RKO (cell line): ENCODE results near the gene RPS10.
A peak's percentile ranks its signal among the peaks of the same experiment; 100 is the strongest.
"Not testable (repeated sequence)": the region's sequence is repeated elsewhere in the genome, so short reads cannot be mapped to it uniquely, and the experiment has no call there.

ENCODE experiments used
- DNase-seq: peaks from one replicate; pipeline ENCODE4 v3.0.0-alpha.2; 2016; ENCODE audit warnings: low spot score

RPS10 gene

DNA sequence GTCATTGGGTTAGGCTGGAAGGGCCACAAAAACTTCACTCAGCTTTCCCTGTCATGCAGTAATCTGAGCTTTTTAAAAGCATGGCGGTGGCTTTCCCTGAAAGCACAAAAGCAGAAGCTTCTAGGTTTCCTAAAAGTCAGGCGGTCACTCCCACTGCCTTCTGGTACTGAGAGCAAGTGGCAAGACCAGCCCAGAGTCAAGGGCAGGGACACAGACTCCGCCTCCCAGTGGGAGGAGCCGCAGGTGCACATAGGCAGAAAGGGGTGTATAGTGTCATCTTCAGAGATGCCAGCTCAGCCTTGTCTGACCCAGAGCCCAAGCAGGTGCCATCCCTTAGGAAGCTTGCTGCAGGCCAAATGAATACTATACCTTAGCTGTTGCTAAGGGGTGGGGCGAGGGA lies 22.0 kb upstream of the RPS10 start:
- no peak for DNase-seq

- DNase-seq = no peak
Measured at GRCh38 chr6:34447386-34447785, 21.5 kb upstream of the RPS10 start.

GRCh38 chr6:34445313-34445860 lies 19.5 kb upstream of the RPS10 start:
- DNase-seq = no peak

- DNase-seq = no peak
Measured at GRCh38 chr6:34441526-34441925, 15.7 kb upstream of the RPS10 start.

DNA sequence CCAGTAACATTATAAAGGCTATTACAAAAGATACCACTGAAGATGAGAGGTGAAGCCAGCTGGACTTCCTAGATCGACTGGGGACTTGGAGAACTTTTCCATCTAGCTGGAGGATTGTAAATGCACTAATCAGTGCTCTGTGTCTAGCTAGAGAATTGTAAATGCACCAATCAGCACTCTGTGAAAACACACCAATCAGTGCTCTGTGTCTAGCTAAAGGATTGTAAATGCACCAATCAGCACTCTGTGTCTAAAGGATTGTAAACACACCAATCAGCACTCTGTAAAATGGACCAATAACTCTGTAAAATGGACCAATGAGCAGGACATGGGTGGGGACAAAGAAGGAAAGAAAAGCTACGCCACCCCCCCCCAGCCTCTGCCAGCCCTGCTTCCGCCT lies 13.6 kb upstream of the RPS10 start:
- DNase-seq = no peak

- no peak for DNase-seq
Measured at GRCh38 chr6:34438705-34439104, 12.8 kb upstream of the RPS10 start.

DNA sequence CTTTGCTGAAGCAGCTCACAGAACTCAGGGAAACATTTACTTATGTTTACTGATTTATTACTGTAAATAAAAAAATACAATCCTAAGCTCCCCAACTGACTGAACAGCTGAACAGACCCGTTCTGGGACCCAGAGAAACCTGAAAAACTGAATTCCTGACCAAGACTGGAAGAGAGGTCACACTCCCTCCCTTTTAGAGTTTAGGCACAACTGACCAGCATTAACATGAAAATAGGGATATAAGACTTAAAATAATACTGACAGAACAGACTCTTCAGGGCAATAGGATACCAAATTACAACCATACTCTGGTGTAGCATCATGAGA lies 11.7 kb upstream of the RPS10 start:
- no peak for DNase-seq

DNA sequence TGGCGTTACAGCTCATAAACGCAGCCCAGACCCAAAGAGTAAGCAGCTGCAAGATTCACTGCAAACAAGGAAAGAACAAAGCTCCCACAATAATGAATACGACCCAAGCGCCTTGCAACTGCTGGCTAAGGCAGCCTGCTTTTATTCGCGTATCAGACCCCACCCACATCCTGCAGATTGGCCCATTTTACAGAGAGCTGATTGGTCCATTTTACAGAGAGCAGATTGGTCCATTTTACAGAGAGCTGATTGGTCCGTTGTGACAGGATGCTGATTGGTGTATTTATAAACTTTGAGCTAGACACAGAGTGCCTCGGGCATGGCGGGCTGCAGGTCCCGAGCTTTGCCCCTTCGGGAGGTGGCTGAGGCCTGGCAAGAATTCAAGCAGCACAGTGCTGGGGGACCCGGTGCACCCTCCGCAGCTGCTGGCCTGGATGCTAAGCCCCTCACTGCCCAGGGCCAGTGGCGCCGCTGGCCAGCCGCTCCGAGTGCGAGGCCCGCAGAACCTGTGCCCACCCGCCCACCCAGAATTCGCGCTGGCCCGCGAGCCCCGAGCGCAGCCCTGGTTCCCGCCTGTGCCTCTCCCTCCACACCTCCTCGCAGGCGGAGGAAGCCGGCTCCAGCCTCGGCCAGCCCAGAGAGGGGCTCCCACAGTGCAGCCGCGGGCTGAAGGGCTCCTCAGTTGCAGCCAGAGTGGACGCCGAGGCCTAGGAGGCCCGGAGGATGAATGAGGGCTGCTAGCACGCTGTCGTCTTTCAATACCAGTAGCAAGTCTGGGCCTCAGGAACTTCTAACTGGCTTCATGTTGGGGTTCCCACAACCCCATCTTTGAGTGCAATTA lies 11.2 kb upstream of the RPS10 start:
- DNase-seq = no peak

- no peak for DNase-seq
Measured at GRCh38 chr6:34435916-34436315, 10.0 kb upstream of the RPS10 start.

DNA sequence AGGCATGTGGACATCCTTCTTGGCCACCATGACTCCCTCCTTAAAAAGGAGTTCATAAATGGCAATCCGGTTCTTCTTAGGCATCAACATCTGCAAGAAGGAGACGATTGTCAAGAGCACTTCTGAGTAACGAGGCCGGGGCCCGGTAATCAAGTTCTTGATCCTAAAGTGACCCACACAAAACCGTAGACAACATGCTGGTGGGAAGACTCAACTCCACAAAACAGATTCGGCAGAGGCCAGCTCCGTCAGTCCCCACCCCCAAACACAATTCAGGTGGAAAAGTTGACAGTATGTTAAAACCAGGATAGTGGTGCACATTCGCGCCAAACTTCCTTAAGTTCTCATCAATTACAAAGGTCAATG lies 754 bp downstream of the RPS10 start:
- peak; percentile 38 for DNase-seq

DNA sequence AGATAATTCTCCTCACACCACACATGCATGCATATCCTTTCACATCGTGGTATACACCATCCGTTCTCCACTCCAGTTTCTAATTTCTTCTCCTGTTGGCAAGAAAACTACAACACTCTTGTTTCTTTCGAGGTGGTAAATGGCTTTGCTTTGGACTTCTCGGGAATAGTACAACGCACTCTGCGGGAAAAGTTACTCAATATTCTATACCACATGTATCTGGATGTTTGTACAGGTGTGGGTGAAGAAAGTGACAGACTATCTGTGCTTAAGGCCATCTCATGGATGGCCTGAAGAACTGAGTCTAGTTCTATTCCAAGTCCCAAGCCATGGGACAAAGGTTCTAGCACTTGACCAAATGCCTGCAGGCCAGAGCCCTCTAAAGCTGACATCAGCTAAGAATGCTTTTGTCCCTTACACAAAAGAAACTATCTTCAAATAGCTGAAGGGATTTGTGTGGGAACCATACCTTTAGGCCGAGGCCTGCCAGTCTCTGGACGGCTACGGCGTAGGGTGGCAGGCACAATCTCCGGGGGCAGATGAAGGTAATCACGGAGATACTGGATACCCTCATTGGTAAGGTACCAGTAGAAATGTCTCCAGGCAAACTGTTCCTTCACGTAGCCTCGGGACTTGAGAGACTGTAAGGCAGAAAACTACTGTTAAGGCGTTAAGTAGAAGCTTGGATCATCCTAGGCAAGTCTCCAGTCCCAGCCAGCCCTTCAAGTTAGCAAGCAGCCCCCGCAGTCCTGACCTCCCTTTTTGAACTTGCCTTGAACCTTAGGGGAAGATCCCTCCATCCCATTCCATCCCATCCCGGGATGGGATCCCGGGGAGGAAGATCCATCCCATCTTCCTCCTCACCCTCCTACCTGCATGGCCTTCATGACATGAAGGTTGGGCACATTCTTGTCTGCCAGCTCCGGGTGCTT lies 1.4 kb downstream of the RPS10 start:
- DNase-seq = peak; percentile 36

GRCh38 chr6:34423254-34423653 lies 2.6 kb downstream of the RPS10 start:
- DNase-seq = peak; percentile 82

DNA sequence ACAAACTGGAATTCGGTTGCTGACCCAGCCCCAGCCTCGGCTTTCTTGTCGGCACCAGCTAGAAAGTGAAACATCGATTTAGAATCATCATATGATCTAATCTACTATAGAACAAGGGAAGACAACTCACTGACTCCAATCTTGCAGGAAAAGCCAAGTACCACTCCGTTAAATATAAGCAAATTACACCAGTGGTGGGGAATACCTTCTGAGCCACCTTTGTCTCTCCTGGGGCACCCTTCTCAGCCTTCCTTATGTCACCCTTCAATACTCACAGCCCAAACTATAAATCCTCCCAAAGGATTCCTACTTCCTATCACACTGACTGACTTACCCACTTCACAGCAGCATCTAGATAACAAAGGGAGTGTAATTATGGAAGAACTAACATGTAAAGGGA lies 7.5 kb downstream of the RPS10 start:
- DNase-seq = no peak

DNA sequence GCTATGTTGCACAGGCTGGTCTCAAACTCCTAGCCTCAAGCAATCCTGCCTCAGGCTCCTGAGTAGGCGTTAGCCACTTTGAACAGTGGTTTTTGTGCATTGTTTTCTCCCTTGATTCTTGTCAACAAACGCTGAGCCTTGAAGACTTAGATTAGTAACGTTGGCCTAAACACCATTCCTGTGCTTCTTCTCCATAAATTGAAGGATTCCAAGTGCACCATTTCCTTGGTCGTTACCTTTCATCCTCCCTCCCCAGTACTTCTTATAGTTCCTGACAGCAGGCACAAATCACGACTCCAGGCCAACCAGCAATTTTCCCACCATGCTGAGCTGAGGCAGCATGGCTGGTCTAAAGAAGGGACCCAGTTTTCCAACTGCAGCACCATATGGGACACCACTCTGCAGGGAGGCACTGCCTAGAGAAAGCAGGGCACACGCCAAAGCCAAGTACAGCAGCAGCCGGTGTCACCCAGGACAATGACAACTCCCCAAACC lies 8.9 kb downstream of the RPS10 start:
- no peak for DNase-seq

DNA sequence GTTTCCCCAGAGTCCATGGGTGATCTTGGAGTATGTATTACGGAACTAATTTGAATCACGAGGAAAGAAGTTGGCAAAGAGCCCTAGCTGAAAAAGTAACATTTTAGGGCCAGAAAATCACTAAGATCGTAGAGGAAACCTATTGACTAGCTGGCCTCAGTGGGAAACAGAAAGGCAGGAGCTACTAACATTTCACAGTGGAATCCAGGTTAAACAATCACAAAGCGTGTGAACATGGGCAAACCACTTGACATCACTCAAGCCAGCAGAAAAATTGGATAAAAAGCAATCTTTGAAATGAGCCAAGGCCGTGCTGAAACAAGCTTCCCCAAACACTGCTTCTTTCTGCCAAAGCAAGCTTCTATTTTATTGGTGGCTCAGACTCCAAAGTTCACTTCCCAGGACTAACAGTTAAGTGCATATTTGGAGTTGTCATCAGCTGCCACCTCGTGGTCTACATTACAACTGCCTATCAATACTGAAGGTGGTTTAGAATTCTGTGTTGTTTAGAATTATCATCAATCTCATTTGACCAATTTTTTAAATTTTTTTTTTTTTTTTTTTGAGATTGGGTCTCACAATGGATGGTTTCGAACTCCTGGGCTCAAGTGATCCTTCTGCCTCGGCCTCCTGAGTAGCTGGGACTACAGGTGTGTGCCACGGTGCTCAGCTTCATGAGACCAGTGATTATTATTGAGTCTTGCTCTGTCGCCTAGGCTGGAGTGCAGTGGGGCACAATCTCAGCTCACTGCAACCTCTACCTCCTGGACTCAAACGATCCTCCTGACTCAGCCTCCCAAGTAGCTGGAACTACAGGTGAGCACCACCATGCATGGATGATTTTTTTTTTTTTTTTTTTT lies 10.6 kb downstream of the RPS10 start:
- peak; percentile 89 for DNase-seq

GRCh38 chr6:34412643-34413214 lies 13.1 kb downstream of the RPS10 start:
- DNase-seq = no peak

GRCh38 chr6:34412016-34412415 lies 13.9 kb downstream of the RPS10 start:
- no peak for DNase-seq

GRCh38 chr6:34407915-34408314 lies 18.0 kb downstream of the RPS10 start:
- DNase-seq = not testable (repeated sequence)

DNA sequence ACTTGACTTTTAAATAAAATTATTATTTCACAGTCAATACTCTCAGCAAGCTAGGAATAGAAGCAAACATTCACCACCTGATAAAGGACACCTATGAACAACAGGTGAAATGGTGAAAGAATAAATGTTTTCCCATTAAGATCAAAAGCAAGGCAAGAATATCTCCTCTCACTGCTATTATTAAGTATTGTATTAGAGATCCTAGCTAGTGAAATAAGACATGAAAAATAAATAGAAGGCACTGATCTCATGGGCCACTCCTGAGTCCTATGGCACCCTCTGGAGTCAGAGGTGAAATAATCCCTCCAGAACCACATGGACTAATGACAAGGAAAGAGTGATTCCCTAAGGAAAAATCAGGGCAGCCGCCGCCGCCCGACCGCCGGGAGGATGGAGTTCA lies 29.4 kb downstream of the RPS10 start:
- DNase-seq = no peak

- DNase-seq = no peak
Measured at GRCh38 chr6:34393966-34394305, 31.9 kb downstream of the RPS10 start.

GRCh38 chr6:34393191-34393965 lies 32.5 kb downstream of the RPS10 start:
- no peak for DNase-seq
